ENCODE results near the gene SNX33. TPM values are rescaled to one million over a fixed set of nuclear protein-coding genes. Genes with fewer than 3 reads are reported as not detected.
A peak's percentile ranks its signal among the peaks of the same experiment; 100 is the strongest.

The SNX33 gene
- total RNA-seq, 1 donor from 2014 or later = 51.3 TPM

DNA sequence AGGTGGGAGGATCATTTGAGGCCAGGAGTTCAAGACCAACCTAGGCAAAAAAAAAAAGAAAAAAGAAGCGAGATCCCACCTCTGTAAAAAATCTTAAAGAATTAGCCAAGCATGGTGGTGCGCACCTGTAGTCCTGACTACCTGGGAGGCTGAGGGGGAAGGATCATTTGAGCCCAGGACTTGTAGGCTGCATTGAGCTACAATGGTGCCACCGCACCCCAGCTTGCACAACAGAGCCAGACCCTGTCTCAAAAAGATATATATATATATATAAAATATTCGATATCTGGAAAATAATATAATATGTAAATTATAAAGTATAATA lies 6.6 kb upstream of the SNX33 start:
- DNase-seq (ENCODE audit: low spot score) = no peak

DNA sequence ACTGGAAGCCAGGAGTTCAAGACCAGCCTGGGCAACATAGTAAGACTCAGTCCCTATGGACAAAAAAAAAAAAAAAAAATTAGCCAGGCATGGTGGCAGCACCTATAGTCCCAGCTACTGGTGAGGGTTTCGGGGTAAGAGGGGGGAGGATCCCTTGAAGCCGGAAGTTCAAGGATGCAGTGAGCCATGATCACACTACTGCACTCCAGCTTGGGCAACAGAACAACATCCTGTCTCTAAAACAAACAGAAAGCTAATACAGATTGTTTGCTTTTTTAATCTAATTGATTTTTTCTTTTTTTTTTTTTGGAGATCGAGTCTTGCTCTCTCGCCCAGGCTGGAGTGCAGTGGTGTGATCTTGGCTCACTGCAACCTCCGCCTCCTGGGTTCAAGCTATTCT lies 6.1 kb upstream of the SNX33 start:
- no peak for DNase-seq (ENCODE audit: low spot score)

DNA sequence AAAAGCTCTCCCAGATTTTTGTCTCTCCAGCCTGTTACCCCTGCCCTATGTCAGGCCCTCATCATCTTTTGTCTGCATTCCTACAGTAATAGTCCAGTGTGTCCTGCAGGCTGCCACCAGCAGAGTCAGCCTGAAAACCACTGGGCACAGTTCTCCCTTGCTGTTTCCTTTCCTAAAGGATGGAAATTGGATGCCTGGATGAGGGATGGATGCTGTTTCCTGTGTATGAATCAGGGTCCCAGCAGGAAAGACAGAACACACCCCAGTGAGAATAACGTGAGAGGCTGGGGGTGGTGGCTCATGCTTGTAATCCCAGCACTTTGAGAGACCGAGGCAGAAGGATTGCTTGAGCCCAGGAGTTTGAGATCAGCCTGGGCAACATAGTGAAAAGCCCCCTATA lies 3.3 kb upstream of the SNX33 start:
- DNase-seq (ENCODE audit: low spot score) = no peak

- no peak for DNase-seq (ENCODE audit: low spot score)
These were observed 1.4 kb upstream of the SNX33 start for GRCh38 chr15:75646112-75646943.

GRCh38 chr15:75646944-75647364 lies 758 bp upstream of the SNX33 start:
- DNase-seq (ENCODE audit: low spot score) = no peak

DNA sequence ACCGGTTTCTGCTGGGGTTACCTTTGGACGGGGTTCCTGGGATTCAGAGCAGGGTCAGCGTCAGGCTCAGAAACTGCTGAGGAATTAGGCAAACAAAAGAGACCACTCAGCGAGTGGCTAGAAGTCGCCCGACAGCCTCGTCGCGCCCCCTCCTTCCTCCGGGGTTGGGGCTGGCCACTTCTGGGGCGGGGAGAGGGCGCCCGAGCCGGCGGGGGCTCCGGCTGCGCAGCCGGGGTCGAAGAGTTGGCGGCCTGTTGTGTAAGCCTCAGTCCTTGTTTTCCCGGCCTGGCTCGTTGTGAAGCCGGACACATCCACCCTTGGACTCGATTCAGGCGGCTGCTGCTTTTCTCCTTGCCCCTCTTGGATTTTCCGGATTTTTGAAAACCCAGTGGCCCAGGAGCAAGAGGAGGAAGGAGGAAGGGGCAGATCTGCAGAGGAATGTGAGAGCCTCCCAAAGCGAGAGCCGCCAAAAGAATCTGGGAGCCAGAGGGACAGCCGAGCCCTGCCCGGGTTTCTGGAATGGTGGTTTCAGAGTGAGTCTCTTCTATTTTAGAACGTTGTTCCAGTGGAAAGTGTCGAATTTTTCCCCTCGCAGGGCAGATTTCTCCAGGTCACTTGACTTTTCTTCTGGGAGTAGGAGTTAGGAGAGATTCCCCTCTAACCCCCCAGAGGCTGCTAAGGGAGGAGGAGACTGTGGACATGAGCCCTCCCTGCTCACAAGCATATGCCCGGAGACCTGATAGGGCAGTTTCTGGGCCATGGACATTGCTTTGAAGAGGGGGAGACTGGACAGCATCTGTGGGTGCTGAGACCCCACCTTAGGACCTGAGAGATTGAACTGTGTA lies 666 bp downstream of the SNX33 start:
- DNase-seq (ENCODE audit: low spot score) = no peak

- DNase-seq (ENCODE audit: low spot score) = no peak
These were observed 1.5 kb downstream of the SNX33 start for GRCh38 chr15:75649045-75649761.

DNA sequence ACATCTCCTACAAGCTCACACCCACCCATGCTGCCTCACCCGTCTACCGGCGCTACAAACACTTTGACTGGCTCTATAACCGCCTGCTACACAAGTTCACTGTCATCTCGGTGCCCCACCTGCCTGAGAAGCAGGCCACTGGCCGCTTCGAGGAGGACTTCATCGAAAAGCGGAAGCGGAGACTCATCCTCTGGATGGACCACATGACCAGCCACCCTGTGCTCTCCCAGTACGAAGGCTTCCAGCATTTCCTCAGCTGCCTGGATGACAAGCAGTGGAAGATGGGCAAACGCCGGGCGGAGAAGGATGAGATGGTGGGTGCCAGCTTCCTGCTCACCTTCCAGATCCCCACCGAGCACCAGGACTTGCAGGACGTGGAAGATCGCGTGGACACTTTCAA lies 2.1 kb downstream of the SNX33 start:
- DNase-seq (ENCODE audit: low spot score) = no peak

DNA sequence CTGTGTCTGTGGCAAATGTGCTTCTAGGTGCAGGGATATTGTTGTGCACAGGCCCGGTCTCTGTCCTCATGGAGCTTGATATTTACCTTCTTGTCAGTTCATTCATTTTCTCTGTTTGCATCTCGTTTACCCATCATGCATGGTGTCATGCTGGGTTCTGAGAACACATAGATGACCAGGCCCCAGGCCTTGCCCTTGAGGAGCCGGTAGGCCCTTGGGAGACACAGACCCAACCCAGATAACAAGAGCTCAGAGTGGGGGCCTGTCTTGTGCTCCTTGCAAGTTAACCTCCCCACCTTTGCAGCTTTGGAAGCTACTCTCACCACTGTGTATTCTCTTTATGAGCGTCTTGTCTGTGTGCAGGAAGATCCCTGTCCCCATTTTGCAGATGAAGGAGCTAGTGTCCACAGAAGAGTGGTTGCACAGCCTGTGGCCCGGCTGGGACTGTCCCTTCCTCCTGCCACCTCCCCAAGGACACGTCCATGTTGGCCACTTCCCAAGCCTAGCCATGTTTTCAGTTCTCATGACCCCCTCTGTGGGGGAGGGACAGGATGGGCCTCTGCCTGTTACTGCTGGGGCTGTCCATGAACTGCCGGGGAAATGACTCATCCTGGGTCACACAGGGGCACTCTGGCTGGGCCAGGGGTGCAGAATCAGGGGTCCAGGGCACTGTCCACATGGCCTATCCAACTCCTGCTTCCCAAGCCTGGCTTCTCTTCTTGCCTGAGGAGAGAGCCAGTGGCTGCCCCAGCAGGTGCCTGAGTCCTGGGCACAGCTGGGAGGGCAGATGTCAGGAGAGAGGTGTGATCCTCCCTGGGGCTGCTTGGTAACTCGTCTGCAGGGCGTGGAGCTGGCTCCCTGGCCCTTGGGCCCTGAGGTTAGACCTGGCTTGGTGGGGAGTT lies 3.4 kb downstream of the SNX33 start:
- no peak for DNase-seq (ENCODE audit: low spot score)

DNA sequence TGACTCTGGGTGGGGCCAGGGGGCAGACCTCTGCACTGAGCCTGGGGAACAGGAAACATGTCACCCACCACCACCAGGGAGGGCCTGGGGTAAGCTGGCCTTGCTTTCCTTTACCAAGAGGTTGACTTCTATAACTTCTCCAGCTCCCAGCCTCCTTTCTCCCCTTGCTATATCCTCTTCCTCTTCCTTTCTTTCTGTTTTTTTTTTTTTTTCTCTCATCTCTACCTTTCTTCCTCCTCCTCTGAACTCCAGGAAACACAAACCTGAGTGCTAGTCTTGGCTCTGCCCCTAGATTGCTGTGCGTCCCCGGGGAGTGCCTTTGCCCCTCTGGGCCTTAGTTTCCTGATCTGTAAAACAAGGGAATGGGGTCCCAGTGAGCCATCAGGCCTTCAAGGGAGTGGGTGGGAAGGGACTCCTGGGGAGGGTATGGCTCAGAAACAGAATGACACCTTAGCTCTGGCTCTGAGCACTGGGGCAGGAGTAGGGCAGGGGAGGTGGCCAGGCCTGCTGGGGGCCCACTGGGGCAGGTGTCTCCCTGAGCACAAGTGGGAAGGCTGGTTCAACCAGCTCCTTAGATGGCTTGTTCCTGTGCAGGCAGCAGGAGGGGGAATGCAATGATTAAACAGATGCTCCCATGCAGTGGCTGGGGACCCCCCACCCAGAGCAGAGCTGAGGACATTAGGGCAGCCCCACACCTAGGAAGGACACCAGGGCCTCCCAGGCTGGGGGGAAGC lies 4.3 kb downstream of the SNX33 start:
- no peak for DNase-seq (ENCODE audit: low spot score)

- no peak for DNase-seq (ENCODE audit: low spot score)
These were observed 5.7 kb downstream of the SNX33 start for GRCh38 chr15:75653347-75653913.

- no peak for DNase-seq (ENCODE audit: low spot score)
These were observed 6.6 kb downstream of the SNX33 start for GRCh38 chr15:75654201-75654907.

GRCh38 chr15:75655931-75656330 lies 8.2 kb downstream of the SNX33 start:
- DNase-seq (ENCODE audit: low spot score) = no peak

DNA sequence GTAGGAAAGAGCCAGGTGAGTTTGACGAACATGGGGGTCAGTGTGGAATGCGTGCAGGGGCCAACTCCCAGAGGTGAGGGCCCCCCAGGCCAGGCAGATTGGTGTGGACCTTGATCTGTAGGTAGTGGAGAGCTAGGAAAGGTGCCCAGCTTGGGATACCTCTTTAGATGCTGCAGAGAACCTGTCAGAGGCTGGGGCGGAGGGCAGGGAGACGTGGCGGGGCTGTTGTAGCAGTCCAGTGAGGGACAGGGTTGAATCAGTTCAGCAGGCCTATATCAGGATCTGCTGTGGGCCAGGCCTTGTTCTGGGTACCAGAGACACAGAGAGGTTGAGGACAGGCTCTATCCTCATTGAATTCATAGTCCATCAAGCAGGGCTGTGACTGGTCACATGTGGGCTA lies 8.6 kb downstream of the SNX33 start:
- no peak for DNase-seq (ENCODE audit: low spot score)

DNA sequence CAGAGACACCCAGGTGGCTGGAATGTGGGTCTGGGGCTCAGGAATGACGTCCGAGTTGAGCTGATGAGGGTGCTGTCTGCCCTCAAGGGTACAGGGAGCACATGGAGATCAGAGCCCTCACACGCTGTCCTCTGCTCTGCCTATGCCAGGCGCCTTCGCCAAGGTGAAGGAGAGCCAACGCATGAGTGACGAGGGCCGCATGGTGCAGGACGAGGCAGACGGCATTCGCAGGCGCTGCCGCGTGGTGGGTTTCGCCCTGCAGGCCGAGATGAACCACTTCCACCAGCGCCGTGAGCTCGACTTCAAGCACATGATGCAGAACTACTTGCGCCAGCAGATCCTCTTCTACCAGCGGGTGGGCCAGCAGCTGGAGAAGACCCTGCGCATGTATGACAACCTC lies 9.1 kb downstream of the SNX33 start:
- DNase-seq (ENCODE audit: low spot score) = no peak

DNA sequence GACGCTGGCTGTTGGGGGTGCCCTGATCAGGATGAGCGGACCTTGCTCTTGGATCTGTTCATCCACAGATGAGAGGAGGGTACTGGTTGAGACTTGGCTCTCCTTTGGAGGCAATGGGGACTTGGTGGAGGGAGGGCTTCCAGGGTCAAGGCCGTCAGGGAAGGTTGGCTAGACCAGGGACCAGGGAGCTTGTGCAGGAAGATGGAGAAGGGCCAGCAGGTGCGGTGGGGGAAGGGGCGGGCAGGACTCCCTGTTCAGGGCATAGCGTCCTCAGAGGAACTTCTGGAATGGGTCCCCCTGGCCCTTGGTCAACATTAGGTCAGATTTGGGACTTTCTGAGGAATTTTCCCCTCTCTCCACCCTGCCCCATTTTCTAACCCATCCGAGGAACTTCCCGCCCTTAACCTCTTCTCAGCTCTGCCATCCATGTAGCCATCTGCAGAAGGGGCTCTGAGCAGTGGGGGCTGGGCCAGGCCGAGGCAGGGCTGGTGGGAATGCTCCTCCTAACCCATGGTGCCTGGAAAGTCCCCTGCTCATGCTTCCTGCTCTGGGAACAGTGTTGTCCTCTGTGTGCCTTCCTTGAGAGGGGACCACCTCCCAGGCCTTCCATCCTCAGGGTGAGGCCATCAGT lies 11.5 kb downstream of the SNX33 start:
- DNase-seq (ENCODE audit: low spot score) = no peak

DNA sequence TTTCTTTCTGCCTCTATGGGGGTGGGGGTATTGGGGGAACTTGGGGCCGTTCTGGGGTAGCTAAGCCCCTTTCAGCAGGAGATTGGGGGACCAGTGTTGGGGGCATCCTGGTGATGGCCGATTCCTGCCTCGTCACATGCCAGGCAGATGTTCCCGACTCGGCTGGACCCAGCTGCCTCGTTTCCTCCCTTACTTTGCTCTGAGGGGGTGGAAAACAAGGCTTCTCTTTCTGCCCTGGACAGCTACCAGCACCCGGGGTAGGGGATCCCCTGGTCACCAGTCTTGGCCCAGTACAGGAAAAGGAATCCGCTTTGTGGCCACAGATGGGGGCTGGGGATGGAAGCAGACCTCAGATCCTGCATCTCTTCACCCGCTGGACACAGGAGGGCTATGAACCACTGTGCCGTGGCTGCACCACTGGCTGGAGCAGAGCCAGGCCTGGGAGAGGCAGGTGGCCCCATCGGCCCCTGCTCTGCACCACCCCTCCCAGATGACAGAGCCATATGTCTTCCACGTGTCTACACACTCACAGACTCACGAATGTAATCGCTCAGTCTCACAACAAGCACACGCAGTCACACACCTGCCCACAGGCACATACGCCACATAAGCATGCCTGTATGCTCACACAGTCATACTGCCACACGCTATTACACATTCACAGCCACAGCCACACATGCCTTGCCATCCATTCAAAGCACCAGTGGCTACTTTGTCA lies 12.4 kb downstream of the SNX33 start:
- DNase-seq (ENCODE audit: low spot score) = no peak

DNA sequence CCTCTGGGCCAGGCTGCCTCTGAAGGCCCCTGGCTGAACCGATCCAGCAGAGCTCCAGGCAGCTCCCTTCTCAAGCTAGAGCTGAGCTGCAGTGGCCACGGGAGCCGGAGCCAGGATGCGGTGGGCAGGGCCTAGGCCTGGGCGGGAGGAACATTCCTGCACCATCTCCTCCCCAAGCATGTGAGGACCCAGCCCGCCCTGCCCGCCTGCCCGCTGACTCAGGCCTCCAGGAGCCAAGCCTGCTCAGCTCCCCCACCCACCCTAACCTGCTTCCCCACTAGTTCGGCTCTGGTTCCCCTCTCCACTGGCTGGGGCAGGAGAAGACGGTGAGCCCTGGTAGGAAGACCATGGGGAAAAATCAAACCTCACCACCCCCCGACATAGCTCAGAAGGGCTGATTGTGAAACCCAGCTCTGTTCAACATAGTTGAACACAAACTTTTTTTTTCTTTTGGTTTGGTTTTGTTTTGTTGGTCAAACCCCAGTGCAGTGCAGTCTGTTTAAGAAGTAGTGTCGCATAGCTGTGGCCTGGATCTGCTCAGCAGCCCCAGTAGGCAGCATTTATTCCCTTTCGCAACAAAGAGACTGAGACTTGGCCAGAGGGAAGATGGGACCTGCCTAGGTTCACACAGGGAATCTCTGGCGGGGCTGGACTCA lies 13.5 kb downstream of the SNX33 start:
- peak; percentile 91 for DNase-seq (ENCODE audit: low spot score)
